HPDE6-E6E7 (cell line): Measurements from ENCODE around the gene OR9G1.
"Not testable (repeated sequence)": the region's sequence is repeated elsewhere in the genome, so short reads cannot be mapped to it uniquely, and the experiment has no call there.

Experiments
- DNase-seq: peaks from one replicate; pipeline ENCODE4 v3.0.0; 2011; ENCODE audit warnings: missing footprints; ENCODE audit errors: extremely low spot score

The OR9G1 gene, protein sequence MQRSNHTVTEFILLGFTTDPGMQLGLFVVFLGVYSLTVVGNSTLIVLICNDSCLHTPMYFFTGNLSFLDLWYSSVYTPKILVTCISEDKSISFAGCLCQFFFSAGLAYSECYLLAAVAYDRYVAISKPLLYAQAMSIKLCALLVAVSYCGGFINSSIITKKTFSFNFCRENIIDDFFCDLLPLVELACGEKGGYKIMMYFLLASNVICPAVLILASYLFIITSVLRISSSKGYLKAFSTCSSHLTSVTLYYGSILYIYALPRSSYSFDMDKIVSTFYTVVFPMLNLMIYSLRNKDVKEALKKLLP

DNA sequence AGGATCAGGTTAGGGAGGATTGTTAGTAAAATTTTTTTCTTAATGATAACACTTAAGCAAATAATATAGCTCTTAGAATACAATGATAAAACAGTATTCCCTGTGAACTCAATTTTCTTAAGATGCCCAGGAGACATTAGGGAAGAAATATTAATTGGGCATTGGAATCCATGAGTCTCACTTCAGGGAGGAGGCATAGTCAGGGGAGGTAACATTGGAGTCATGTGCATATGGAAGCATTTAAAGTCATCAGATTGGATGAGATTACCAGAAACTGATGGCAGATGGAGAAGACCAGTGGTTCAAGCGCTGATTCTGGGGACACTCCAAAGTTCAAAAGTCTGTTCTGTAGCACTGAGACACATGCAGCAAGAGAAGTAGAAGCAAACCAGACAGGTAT lies at the start of gene OR9G1:
Gene OR9G1, plus strand, starts transcription at position 301 of the 400 bp plus-strand sequence. CDS start 1,293 bp downstream, outside the sequence.
- no peak for DNase-seq

DNA sequence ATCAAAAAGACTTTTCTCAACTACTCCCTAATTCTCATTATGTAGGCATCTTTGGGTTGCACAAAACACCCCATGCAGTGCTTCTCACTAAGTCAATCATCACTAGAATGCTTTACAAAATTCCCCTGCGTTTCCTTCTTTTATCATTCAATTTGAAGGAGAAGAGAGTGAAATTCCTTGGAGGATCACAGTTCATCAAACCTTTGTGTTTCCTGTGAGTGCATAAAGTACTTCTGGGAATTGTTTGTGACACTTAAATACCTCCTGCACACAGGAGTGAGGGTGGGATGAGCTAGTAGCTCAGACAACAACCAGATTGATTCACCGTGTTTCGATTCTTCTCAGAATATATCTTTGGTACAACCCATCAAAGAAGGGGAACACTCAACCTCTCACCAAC lies 39.1 kb upstream of the OR9G1 start:
- no peak for DNase-seq

DNA sequence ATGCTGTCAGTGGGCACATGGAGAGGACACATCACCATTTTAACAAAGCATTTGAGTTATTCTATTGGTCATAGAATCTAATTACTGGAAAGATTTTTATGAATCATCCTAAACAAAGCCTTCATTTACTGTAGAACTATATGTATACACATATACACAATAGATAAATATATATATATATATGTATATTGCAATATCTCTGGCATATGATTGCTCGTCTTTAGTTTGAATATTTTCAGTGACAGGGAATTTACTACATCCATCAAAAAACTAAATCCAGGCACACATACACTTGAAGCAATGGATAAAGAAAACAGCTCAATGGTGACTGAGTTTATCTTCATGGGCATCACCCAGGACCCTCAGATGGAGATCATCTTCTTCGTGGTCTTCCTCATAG lies 35.5 kb upstream of the OR9G1 start, which contains the start of gene OR5AR1:
Gene OR5AR1, plus strand, starts transcription at position 301 of the 400 bp plus-strand sequence. Its CDS starts 0 bp downstream, at position 301.
- no peak for DNase-seq

DNA sequence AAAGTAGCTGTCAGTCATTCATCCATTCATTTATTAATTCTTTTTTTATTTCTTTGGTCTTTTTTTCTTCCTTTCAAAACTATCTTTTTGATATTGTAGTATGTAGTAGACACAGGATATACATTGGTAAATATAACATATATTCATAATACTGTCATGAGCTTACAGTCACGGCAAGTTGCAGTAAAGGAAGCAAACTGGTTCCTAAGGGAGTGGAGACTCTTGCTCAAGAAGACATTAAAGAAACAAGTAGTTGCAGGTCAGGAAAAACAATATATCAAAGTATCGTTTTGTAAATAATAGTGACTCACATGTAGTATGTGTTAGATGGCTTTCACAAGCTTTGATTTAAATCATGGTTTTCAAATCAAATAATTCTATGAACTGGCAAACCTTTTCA lies 27.9 kb upstream of the OR9G1 start:
- no peak for DNase-seq

DNA sequence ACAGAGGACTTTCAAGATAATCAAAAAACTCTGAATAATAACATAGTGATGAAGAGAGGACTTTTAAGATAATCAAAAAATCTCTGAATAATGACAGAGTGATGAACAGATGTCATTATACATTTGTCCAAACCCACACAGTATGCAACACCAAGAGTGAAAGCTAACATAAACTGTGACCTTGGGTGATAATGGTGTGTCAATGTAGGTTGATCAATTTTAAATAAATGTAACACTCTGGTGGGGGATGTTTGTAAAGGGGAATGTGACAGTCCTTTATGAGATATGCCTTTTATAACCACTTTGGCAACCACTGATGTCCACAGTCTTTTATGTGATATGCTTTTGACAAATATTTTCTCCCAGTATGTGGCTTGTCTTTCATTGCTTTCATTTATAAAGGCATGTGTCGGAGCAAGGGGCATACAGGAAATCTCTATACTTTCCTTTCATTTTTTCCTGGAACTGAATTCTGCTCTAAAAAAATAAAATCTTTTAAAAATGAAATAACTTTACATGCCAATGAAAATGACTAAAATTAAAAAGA lies 10.3 kb upstream of the OR9G1 start:
- no peak for DNase-seq

DNA sequence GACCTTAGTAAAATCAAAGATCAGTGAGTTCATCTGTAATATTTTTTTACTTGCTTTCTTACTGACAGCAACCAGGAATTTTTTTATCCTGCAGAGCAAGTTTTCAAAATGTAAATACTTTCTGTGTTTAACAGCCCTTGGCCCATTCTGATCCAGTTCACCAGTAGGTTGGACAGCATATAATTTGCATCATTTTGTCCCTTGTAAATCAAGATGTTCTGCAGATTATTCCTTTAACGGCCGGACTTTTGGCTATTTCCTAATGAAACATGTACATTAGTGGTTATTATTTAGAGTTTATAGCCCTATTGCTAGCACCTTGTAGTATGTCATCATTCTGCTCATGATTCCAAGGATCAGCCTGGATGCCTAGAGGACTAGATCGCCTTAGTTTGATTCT lies 7.7 kb upstream of the OR9G1 start:
- not testable (repeated sequence) for DNase-seq

DNA sequence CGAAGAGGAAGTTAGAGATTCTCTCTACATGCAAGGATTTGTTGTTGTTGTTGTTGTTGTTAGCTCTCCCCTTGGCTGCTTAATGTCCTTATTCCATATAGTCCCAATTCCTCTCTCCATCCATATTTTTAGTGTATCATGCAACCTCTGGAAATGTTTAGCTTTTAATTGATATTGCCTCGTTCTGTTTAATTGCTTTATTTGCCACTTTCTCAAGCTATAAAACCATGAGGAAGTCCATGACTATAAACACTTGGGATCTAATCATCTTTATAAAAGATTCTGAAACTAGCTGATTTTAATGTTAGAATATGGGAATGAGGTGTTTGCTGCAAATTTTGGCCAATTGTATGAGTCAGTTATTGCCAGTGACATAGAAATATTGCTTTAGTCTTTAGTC lies 5.5 kb upstream of the OR9G1 start:
- DNase-seq: no peak

DNA sequence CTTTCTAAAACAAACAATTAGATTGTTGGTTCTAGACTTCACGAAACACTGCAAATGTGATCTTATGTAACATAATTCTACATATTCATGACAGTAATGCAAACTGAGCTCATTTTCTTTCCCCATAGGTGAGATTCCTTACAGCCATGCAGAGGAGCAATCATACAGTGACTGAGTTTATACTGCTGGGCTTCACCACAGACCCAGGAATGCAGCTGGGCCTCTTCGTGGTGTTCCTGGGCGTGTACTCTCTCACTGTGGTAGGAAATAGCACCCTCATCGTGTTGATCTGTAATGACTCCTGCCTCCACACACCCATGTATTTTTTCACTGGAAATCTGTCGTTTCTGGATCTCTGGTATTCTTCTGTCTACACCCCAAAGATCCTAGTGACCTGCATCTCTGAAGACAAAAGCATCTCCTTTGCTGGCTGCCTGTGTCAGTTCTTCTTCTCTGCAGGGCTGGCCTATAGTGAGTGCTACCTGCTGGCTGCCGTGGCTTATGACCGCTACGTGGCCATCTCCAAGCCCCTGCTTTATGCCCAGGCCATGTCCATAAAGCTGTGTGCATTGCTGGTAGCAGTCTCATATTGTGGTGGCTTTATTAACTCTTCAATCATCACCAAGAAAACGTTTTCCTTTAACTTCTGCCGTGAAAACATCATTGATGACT lies 1.5 kb downstream of the OR9G1 start:
- DNase-seq: peak; percentile 28

DNA sequence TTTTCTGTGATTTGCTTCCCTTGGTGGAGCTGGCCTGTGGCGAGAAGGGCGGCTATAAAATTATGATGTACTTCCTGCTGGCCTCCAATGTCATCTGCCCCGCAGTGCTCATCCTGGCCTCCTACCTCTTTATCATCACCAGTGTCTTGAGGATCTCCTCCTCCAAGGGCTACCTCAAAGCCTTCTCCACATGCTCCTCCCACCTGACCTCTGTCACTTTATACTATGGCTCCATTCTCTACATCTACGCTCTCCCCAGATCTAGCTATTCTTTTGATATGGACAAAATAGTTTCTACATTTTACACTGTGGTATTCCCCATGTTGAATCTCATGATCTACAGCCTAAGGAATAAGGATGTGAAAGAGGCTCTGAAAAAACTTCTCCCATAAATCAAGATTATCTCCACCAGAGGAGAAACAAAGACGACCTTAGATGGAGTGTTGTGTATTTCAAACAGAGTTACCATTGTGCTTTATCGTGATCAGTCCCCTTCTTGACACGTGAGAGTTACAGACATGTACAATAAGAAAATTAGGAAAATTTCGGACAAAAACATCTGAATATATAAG lies 2.1 kb downstream of the OR9G1 start:
- DNase-seq: no peak

DNA sequence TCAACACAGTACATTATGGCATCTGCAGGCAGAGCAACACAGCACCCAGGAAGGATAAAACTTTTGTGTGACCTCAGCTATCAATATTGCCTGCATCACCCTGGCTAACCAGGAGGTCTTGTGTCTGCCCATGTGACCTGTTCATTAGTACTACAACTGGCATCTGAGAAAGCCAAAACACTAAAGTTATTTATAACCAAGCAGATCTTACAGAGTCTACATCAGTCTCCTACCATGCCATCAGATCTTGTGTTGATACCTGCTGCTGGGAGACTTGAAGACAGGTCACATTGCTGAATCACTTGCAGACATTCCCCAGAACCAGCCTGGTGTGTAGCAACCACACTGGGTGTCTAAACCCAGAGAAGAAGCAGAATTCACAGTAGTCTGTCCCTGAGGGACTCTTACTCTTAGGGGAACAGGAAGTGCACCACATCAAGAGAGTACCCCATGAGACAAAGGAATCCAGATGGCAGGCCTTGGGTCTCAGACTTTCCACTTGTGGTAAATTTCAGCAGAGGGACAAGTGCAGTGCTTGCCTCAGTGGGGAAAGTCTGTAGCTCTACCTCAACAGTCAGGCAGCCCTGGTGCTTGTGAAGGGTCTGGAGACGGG lies 7.0 kb downstream of the OR9G1 start:
- no peak for DNase-seq

DNA sequence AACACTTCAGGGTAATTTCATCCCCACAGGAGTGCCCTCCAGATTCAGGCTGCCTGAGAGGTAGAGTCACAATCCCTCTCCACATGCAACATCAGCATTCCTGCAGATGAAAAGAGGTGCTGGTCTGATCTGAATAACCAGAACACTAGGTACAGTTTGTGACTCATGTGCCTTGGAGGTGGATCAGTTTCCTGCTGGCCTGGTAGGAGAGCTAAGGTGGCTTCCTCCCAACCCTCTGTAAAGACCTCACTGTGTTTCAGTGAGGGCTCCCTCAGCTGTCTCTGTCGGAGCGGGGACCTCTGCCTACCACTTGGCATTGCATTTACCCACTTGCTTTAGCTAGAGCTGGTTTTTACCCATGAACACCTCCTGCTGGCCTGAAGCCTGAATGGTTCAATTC lies 7.6 kb downstream of the OR9G1 start:
- no peak for DNase-seq

DNA sequence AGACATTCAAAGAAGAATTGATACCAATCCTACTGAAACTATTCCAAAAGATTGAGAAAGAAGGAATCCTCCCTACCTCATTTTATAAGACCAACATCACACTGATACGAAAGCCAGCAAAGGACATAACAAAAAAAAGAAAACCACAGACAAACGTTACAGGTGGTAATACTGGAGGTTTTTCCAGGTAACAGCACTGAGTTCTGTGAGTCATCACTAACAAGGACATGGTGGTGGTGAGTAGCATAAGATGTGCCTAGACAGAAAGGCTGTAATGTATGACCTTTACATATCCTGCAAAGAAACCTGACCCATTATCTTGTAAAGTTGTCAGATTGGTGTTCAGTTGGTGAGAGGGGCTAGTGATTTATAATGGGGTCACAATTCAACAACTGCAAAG lies 15.3 kb downstream of the OR9G1 start:
- no peak for DNase-seq

DNA sequence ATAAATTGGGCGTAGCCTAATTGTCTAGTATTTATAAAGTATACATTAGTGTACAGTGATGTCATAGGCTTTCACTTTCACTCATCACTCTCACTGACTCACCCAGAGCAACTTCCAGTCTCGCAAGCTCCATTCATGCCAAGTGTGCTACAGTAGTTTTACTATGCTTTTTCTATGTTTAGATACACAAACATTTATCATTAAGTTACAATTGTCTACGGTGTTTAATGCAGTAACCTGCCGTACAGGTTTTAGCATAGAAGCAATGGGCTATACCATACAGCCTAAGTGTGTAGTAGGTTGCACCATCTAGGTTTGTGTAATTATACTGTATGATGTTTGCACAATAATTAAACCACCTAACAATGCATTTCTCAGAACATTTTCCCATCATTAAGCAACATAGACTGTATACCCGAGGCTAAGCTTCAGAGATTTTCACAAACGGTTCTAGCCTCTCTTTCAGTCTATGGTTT lies 17.5 kb downstream of the OR9G1 start:
- no peak for DNase-seq

DNA sequence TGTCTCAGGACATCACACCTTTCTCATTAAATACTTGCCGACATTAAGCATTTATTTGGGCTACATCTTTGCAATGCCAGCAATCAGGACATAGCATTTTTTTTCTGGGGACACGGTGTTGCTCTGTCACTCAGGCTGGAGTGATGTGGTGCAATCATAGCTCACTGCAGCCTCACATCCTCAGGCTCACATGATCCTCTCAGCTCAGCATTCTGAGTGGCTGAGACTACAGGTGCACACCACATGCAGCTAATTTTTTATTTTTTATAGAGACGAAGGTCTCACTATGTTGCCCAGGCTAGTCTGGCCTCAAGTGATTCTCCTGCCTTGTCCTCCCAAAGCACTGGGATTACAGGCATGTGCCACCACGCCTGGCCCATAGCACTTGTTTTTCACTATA lies 21.6 kb downstream of the OR9G1 start:
- no peak for DNase-seq

DNA sequence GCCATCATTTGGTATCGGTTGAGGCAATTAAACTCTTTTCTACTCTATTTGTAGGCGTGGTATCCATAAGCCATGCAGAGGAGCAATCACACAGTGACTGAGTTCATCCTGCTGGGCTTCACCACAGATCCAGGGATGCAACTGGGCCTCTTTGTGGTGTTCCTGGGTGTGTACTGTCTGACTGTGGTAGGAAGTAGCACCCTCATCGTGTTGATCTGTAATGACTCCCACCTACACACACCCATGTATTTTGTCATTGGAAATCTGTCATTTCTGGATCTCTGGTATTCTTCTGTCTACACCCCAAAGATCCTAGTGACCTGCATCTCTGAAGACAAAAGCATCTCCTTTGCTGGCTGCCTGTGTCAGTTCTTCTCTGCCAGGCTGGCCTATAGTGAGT lies 41.2 kb downstream of the OR9G1 start:
- no peak for DNase-seq

DNA sequence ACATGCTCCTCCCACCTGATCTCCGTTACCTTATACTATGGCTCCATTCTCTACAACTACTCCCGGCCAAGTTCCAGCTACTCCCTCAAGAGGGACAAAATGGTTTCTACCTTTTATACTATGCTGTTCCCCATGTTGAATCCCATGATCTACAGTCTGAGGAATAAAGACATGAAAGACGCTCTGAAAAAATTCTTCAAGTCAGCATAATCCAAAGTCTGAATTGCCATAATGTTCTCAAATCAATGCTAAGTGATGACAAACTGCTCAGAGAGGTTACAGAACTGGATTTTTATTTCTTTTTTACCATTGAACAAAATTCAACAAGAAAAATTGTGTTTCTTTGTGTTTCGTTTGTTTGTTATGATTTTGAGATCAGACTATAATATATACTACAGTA lies 42.0 kb downstream of the OR9G1 start:
- no peak for DNase-seq

DNA sequence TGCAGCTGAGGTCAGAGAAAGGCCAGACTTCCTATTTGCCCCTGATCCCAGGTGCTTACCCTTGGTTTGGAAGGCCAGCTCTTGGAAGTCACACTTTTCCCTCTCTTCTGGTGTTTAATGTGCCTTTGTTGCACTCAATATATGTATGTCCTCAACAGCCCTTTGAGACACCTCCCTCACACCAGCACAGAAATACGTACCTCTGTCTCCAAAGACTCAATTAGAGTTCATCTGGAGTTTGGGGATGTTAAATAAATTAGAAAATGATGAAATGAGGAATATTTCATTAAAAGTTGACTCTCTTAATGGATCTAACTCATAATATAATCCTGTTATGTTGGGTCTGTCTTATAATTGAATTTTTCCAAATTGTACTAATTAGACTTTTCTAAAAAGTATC lies 49.7 kb downstream of the OR9G1 start, which contains the start of gene OR9G4:
Gene OR9G4, minus strand, starts transcription at position 101 of the 400 bp plus-strand sequence. CDS start 4,931 bp downstream, outside the sequence.
- DNase-seq: no peak

DNA sequence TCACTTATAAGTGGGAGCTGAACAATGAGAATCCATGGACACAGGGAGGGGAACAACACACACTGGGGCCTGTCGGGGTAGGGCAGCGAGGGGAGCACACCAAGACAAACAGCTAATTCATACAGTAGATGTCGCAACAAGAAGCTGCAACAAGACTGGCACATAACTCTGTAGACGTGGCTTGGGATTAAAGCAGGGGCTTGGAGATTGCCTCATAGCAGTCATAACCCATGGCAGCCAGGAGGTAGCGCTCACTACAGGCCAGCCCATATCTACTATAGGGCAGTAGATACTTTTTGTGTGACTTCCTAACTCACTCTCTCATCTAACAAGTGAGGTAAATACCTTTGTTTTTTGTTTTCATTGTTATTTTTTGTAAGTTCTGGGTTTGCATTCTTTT lies 51.3 kb downstream of the OR9G1 start:
- DNase-seq: no peak

DNA sequence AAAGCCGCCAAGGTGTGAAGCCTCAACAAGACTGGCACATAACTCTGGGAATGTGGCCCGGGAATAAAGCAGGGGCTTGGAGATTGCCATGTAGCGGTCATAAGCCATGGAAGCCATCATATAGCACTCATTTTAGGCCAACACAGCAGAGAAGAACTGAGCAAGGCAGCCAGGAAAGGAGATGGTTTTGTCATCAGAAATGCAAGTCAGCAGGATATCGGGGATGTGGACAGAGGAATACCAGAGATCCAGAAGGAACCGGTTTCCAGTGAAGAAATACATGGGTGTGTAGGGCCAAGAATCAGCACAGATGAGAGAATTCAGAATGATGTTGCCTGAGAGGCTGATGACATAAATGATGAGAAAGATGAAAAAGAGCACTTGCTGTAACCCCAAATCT lies 52.6 kb downstream of the OR9G1 start:
- no peak for DNase-seq
